B cell (primary cell): ENCODE measurements around the gene PPFIA2. TPM values are rescaled to one million over a fixed set of nuclear protein-coding genes. Genes with fewer than 3 reads are reported as not detected.

ENCODE experiments used
- ATAC-seq: fragments of 200-7000 bp; cut with Tn5 transposase; one replicate; pipeline ENCODE4 v1.10.0; 2021; ENCODE audit warnings: low read depth, mild to moderate bottlenecking, moderate number of reproducible peaks, moderate library complexity
- CTCF ChIA-PET: fragments of 350-600 bp; sonication (Branson Sonifier 250); formaldehyde crosslinking; loops from one replicate; lab custom pipeline; 2021; ENCODE audit warnings: antibody characterized with exemption, inconsistent platforms; lab: Charles Lee
- POLR2A ChIA-PET: fragments of 350-600 bp; sonication (Branson Sonifier 250); formaldehyde crosslinking; loops from one replicate; lab custom pipeline; 2021; ENCODE audit warnings: antibody characterized with exemption; lab: Charles Lee
- DNase-seq: peaks from one replicate; pipeline ENCODE4 v3.0.0; 2013
- H2AFZ ChIP-seq: 2 replicates; pipeline ENCODE4 v1.6.1; 2012; ENCODE audit warnings: mild to moderate bottlenecking, low read depth, low read length; ENCODE audit not compliant: insufficient read depth, poor library complexity, severe bottlenecking
- H3K27ac ChIP-seq, 2 donors: 1 replicate in 1 of 2; 2 replicates in 1 of 2; pipeline ENCODE4 v1.5.1; 2012 to 2013; ENCODE audit warnings: low read length in 2 of 2, mild to moderate bottlenecking in 2 of 2, moderate library complexity in 1 of 2
- H3K27me3 ChIP-seq, 4 experiments: fragments of 200-600 bp in 1 of 4; sonication (generic) in 1 of 4; replicated peaks in 1 of 4; 1 replicate in 2 of 4; 2 replicates in 2 of 4; pipeline versions ENCODE4 v1.6.1 to v1.7.0; 2013 to 2016; ENCODE audit warnings: low read length in 3 of 4, mild to moderate bottlenecking in 2 of 4, mixed read lengths in 1 of 4, moderate library complexity in 1 of 4; ENCODE audit not compliant: insufficient read depth in 4 of 4, control insufficient read depth in 3 of 4; ENCODE audit errors: control extremely low read depth in 1 of 4
- H3K36me3 ChIP-seq, 2 experiments: replicated peaks in 1 of 2; 1 replicate in 1 of 2; 2 replicates in 1 of 2; pipeline versions ENCODE4 v1.6.1 to v1.7.1; 2013; ENCODE audit warnings: low read length in 1 of 2; ENCODE audit not compliant: insufficient read depth in 2 of 2, control insufficient read depth in 1 of 2; ENCODE audit errors: control extremely low read depth in 1 of 2, extremely low read depth in 1 of 2
- H3K4me1 ChIP-seq, 2 donors: fragments of 200-600 bp in 1 of 2; sonication (generic) in 1 of 2; 1 replicate in 1 of 2; 2 replicates in 1 of 2; pipeline versions ENCODE4 v1.5.1 to v1.6.1; 2013 to 2017; ENCODE audit warnings: low read length in 2 of 2; ENCODE audit not compliant: control insufficient read depth in 2 of 2, insufficient read depth in 2 of 2
- H3K4me2 ChIP-seq: replicated peaks from 2 replicates; pipeline ENCODE3; 2012; ENCODE audit warnings: mild to moderate bottlenecking, low read depth, low read length; ENCODE audit not compliant: poor library complexity, severe bottlenecking
- H3K4me3 ChIP-seq, 5 experiments: fragments of 200-600 bp in 1 of 5; sonication (generic) in 1 of 5; 1 replicate in 3 of 5; 2 replicates in 2 of 5; pipeline versions ENCODE4 v1.5.1 to v1.7.0; 2011 to 2016; ENCODE audit warnings: low read length in 4 of 5, mild to moderate bottlenecking in 4 of 5, low read depth in 2 of 5, control low read depth in 1 of 5, moderate library complexity in 1 of 5; ENCODE audit not compliant: insufficient read depth in 1 of 5; ENCODE audit errors: control extremely low read depth in 1 of 5, extremely low read depth in 1 of 5
- H3K79me2 ChIP-seq: fragments of 200-600 bp; sonication (generic); one replicate; pipeline ENCODE4 v1.6.0; 2016; ENCODE audit warnings: low read length; ENCODE audit not compliant: control insufficient read depth, insufficient read depth
- H3K9ac ChIP-seq: fragments of 200-600 bp; sonication (generic); 2 replicates; pipeline ENCODE4 v1.6.1; 2017; ENCODE audit warnings: mild to moderate bottlenecking, low read length, moderate library complexity
- H3K9me3 ChIP-seq, 3 donors: one replicate each; pipeline versions ENCODE4 v1.6.1 to v1.7.1; 2013; ENCODE audit warnings: low read length in 2 of 3; ENCODE audit not compliant: control insufficient read depth in 2 of 3, insufficient read depth in 1 of 3; ENCODE audit errors: control extremely low read depth in 1 of 3
- H4K20me1 ChIP-seq: 2 replicates; pipeline ENCODE4 v1.6.0; 2012; ENCODE audit warnings: mild to moderate bottlenecking, low read length; ENCODE audit not compliant: insufficient read depth, control insufficient read depth, poor library complexity, severe bottlenecking
- H3K27ac Mint-ChIP-seq: one replicate; pipeline ENCODE4 v1.8.0; 2021; ENCODE audit warnings: mixed read lengths
- H3K27me3 Mint-ChIP-seq: one replicate; pipeline ENCODE4 v1.8.0; 2021; ENCODE audit warnings: mixed read lengths
- H3K4me1 Mint-ChIP-seq: one replicate; pipeline ENCODE4 v1.8.0; 2021; ENCODE audit warnings: mixed read lengths
- H3K4me3 Mint-ChIP-seq: one replicate; pipeline ENCODE4 v1.8.0; 2021; ENCODE audit warnings: mixed read lengths
- H3K9me3 Mint-ChIP-seq: one replicate; pipeline ENCODE4 v1.8.0; 2022; ENCODE audit warnings: mixed read lengths; ENCODE audit not compliant: insufficient read depth
- CTCF ChIP-seq: fragments of 200-600 bp; IDR thresholded peaks from one replicate; pipeline ENCODE4 v1.8.0; 2022; ENCODE audit warnings: antibody characterized with exemption, mild to moderate bottlenecking
- EZH2 ChIP-seq: IDR thresholded peaks from 2 replicates; pipeline ENCODE4 v1.6.1; 2012; ENCODE audit warnings: borderline replicate concordance, low read depth, mild to moderate bottlenecking, moderate library complexity, low read length; ENCODE audit not compliant: insufficient read depth, poor library complexity, severe bottlenecking
- WGBS: methylation state at CpG from one replicate; pipeline ENCODE4 v1.1.5; 2013; ENCODE audit warnings: missing lambda C conversion rate; ENCODE audit not compliant: insufficient coverage; 5-methylcytosine and 5-hydroxymethylcytosine counted together
- intact Hi-C: fragments of 100-400 bp; cut with micrococcal nuclease; formaldehyde crosslinking; loops from one replicate; pipeline ENCODE4 v1.10.0; 2022
- polyA plus RNA-seq: library from polyadenylated mRNA; depleted of rRNA; stranded (reverse); fragments of >200 nt; gene quantifications from 2 replicates; pipeline ENCODE4 v1.2.3, GENCODE V29; 2012
- total RNA-seq, 2 donors: library from RNA; stranded (reverse); fragments of 120-200 nt in 1 of 2; gene quantifications; 1 replicate in 1 of 2; 2 replicates in 1 of 2; pipeline versions ENCODE4 v1.2.3 to v1.2.4, GENCODE V29; 2013 to 2022

PPFIA2 gene
- total and polyA plus RNA-seq, 2 donors (not counting 1 experiment from before 2014, with no cell fraction given), result not detected

GRCh38 chr12:81389550-81390099, 369.5 kb downstream of the PPFIA2 start:
- H3K27ac Mint-ChIP-seq, result no peak overlapping the region

GRCh38 chr12:81386101-81386500, 373.0 kb downstream of the PPFIA2 start:
- H3K4me1 ChIP-seq, result no peaks in the 10 kb centered on the region
- H3K79me2 ChIP-seq, result no peaks in the 10 kb centered on the region
- CTCF ChIA-PET, result no interaction called here
- no peak overlapping the region for H3K27ac ChIP-seq
- no peak for DNase-seq
- no peaks in the 10 kb centered on the region for H3K9me3 ChIP-seq
- intact Hi-C loops, result no loop called here
- no peak overlapping the region for H3K9ac ChIP-seq
- H3K4me3 Mint-ChIP-seq, result no peak overlapping the region
- H3K4me1 Mint-ChIP-seq, result no peaks in the 10 kb centered on the region
- ATAC-seq, result no peak
- no peaks in the 10 kb centered on the region for H3K27me3 Mint-ChIP-seq
- POLR2A ChIA-PET, result no interaction called here
- H3K36me3 ChIP-seq, result no peaks in the 10 kb centered on the region
- no peak overlapping the region for H3K27ac Mint-ChIP-seq
- H3K4me3 ChIP-seq, result no peak overlapping the region
- no peak overlapping the region for H2AFZ ChIP-seq
- TF ChIP-seq EZH2, result no peak
- no peak for TF ChIP-seq CTCF
- H4K20me1 ChIP-seq, result no peaks in the 10 kb centered on the region
- H3K27me3 ChIP-seq, result no peaks in the 10 kb centered on the region
- 100% methylated on average over 1 of the region's 1 CpG for WGBS
- H3K4me2 ChIP-seq, result no peak overlapping the region
- peaks cover 3% of the 10 kb centered on the region for H3K9me3 Mint-ChIP-seq

More at GRCh38 chr12:81389550-81390099, 369.5 kb downstream of the PPFIA2 start:
- Mint-ChIP-seq H3K9me3 (peaks cover 3% of the 10 kb centered on the region), H3K4me1 (no peaks in the 10 kb centered on the region), H3K4me3 (no peak overlapping the region), H3K27me3 (no peaks in the 10 kb centered on the region)
- ChIA-PET POLR2A (no interaction called here), CTCF (no interaction called here)
- H3K4me2 ChIP-seq, result no peak overlapping the region
- H3K4me3 ChIP-seq, result no peak overlapping the region
- H2AFZ ChIP-seq, result no peak overlapping the region
- H3K79me2 ChIP-seq, result no peaks in the 10 kb centered on the region
- intact Hi-C loops, result no loop called here
- WGBS, result no CpG with 5 or more reads among the region's 7 CpGs
- no peaks in the 10 kb centered on the region for H3K36me3 ChIP-seq
- H3K9me3 ChIP-seq, result no peaks in the 10 kb centered on the region
- TF ChIP-seq CTCF (no peak), EZH2 (no peak)
- H3K9ac ChIP-seq, result no peak overlapping the region
- no peaks in the 10 kb centered on the region for H3K27me3 ChIP-seq
- DNase-seq, result no peak
- H3K4me1 ChIP-seq, result no peaks in the 10 kb centered on the region
- no peak for ATAC-seq
- H3K27ac ChIP-seq, result no peak overlapping the region
- no peaks in the 10 kb centered on the region for H4K20me1 ChIP-seq
